GM21367 (cell line): Measurements from ENCODE around the gene BPIFB6.

Experiments
- ATAC-seq: cut with Tn5 transposase; IDR thresholded peaks from one replicate; pipeline ENCODE4 v1.9.1; 2021; ENCODE audit not compliant: unreplicated experiment

BPIFB6 gene

DNA sequence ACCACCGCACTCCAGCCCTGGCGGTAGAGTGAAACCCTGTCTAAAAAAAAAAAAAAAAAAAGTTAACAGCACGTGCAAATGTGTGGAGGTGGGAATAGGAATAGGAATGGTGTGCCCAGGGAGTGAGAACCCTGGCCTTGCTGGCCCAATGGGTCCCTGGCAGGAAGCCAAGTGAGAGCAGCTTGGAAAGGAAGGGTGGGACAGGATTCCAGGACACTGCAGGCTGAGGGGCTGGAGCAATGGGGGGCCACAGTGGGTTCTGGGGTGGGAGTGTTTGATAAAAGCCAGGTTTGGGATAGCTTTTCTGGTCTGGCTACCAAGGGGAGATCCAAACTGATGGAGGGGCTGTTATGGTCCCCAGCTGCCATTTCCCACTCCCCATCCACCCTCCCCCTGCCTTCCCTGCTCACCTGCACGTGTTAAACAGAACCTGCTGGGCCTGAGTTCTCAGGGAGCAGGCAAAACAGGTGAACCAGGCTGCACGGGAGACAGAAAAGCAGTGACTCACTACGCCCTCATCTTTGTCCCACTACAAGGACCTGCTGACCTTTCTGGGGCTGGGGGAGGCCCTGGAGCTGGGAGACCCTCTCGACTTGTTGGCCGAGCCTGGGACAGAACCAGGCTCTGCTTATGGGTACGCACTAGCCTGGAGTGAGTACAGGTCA, 30.5 kb upstream of the BPIFB6 start:
- ATAC-seq: no peak

- ATAC-seq: no peak
Measured at GRCh38 chr20:33002087-33002808, 29.2 kb upstream of the BPIFB6 start.

DNA sequence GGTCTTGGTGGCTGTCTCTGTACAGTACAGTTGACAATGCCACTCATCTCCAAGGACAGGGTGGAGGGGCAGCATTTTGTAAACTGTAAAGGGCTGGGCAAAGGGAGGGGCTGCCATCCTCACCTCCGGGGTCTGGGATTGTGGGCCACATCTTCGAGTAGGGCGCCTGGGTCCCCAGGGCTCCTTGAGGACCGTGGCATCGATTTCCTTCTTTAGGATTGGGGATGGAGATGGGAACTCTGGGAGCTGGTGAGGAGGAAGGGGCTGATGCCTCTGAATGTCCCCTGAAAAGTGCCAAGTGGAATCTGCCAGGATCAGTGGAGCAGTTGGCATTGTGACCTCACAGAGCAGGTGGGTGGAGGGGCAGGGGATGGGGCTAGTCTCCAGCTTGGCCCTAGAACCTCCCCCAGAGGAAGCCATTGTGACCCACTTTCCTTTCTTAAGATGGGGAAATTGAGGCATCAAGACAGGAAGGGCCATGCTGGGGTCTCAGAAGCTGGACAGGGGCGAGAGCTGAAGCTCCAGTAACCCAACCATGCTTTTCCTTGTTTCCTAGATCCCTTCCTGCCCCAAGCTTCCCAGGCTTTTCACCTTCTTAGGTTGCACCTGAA, 27.2 kb upstream of the BPIFB6 start, which contains the start of gene SUN5:
TSS of gene SUN5 (minus strand) at position 293 of the 611 bp plus-strand sequence. CDS start at position 200, 93 bp downstream.
- no peak for ATAC-seq

DNA sequence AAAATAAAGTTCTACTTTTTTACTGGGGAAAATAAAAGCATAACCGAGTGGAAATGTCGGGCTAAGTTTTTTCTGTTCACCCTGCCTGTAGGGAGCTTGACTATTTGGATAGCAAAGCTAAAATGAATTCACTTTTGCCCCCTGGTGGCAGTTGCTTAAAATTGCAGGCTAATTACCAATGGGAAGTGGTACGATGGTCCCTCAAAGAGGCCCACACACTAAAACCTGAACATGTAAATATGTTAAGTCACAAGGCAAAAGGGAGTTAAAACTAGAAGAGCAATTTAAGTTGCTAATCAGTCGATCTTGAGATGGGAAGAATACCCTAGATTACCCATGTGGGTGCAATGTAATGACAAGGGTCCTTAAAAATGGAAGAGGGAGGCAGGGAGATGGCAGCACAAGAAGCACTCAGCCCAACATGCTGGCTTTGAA, 26.3 kb upstream of the BPIFB6 start:
- ATAC-seq: no peak

GRCh38 chr20:33005908-33006775, 25.3 kb upstream of the BPIFB6 start:
- ATAC-seq: no peak

DNA sequence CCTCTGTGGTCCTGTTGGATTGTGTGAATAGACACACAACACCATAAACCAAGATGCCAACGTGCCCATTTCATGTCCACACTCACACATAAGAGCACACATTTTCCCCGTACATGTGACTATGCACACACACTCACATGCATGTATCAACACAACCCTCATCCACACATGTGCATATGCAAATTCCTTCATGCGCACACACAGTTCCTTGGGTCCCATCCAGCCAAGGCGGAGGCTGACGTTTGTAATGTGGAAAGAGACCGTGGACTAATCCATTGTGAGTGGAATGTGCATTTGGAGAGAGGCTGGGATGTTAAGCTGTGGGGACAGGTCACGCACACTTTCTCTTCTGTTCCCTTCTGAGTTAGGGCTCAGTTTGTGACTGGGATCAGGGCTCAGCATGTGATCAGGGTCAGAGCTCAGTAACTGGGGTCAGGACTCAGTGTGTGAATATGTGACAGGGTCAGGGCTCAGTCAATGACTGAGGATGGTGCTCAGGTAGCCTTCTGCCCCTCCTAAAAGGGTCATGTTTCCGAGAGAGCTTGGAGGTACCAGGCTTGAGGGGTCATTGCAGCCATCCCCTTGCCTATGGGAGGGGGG, 24.6 kb upstream of the BPIFB6 start:
- no peak for ATAC-seq

GRCh38 chr20:33007376-33008335, 23.8 kb upstream of the BPIFB6 start, which contains the start of gene BPIFB2:
TSS of gene BPIFB2 (plus strand) at chr20:33007704. CDS start at chr20:33008575, 871 bp downstream.
- ATAC-seq: no peak

- ATAC-seq: no peak
Measured at GRCh38 chr20:33008336-33009213, 22.9 kb upstream of the BPIFB6 start.

- ATAC-seq: no peak
Measured at GRCh38 chr20:33009214-33010132, 22.0 kb upstream of the BPIFB6 start.

DNA sequence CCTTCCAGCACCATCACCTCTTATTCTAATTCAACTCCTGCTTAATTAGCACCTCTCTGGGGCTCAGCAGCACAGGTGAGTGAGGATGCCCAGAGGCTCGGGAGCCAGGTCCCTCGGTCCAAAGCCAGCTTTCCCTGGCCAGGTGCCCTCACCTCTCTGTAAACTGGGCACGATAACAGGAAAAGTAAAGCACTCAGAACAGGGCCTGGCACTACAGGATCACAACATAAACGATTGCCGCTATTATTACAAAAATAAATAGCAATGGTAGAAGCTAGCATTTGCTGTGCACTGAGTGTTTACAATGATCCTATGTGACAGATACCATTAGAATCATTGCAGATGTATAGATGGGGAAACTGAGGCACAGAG, 21.3 kb upstream of the BPIFB6 start:
- ATAC-seq: no peak

- no peak for ATAC-seq
Measured at GRCh38 chr20:33010674-33011449, 20.6 kb upstream of the BPIFB6 start.

GRCh38 chr20:33012327-33013189, 18.9 kb upstream of the BPIFB6 start:
- no peak for ATAC-seq

- ATAC-seq: no peak
Measured at GRCh38 chr20:33013701-33014326, 17.6 kb upstream of the BPIFB6 start.

GRCh38 chr20:33014336-33015113, 16.9 kb upstream of the BPIFB6 start:
- ATAC-seq: no peak

GRCh38 chr20:33015114-33015484, 16.3 kb upstream of the BPIFB6 start:
- no peak for ATAC-seq
